ENCODE measurements around the gene NOTCH2NLA.
"Not testable (repeated sequence)": the region's sequence is repeated elsewhere in the genome, so short reads cannot be mapped to it uniquely, and the experiment has no call there.

NOTCH2NLA gene

GRCh38 chr1:146167740-146168139 lies 61.1 kb downstream of the NOTCH2NLA start:
- not testable (repeated sequence) for DNase-seq (ENCODE audit: low read depth, low spot score)

DNA sequence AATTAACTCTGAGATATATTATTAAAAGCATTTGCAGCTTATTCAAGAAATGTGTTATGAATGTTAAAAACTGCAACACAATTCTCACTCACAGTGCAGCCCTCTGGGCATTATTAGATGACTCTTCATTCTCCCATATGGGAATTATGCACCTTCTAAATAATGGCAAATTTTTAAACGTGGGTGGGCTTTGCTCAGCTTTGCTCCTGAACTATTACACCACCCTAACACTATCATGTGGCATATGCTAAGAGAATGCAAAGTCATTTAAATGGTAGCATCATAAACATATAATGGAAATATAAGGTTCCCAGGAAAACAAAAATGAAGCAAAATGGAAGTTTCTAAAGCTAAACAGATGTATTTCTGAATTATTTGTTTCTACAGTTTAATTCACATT lies 61.5 kb downstream of the NOTCH2NLA start:
- not testable (repeated sequence) for DNase-seq (ENCODE audit: low read depth, low spot score)

GRCh38 chr1:146144465-146144864 lies 84.4 kb downstream of the NOTCH2NLA start, which contains the start of gene NBPF10:
NBPF10 (minus strand) TSS chr1:146144804; CDS start chr1:146144769, 35 bp downstream.
- not testable (repeated sequence) for DNase-seq (ENCODE audit: low read depth, low spot score)

Measured in ELF-1 (cell line).